Measurements from ENCODE around the gene PTGS1.

- TF ChIP-seq CTCF (optimal IDR thresholded peaks at IDR 0.05 in 1 of 3, IDR thresholded peaks at IDR 0.05 in 1 of 3, conservative IDR thresholded peaks at IDR 0.05 in 1 of 3; ENCODE audit: extremely low read depth in 1 of 3, insufficient read depth in 2 of 3, low read length in 3 of 3) (no peak), EZH2 (IDR thresholded peaks at IDR 0.05; ENCODE audit: low read length) (no peak)
Observed at GRCh38 chr9:122382901-122383850, 12.4 kb downstream of the PTGS1 start.
